Stimulated activated naive CD8-positive, alpha-beta T cell treated with anti-CD3 and anti-CD28 coated beads, Interleukin-15, Interleukin-2, amounts not matched to agents 100 ng/mL and 50 ng/mL, for 24 hours (primary cell): ENCODE measurements around the gene MSRB2.

ENCODE experiments used
- H3K27ac Mint-ChIP-seq: one replicate; pipeline ENCODE4 v1.8.0; 2021; ENCODE audit warnings: mild to moderate bottlenecking, mixed read lengths
- H3K27me3 Mint-ChIP-seq: one replicate; pipeline ENCODE4 v1.8.0; 2021; ENCODE audit warnings: mixed read lengths
- H3K36me3 Mint-ChIP-seq: one replicate; pipeline ENCODE4 v1.8.0; 2021; ENCODE audit warnings: low read depth, mixed read lengths
- H3K4me1 Mint-ChIP-seq: one replicate; pipeline ENCODE4 v1.8.0; 2021; ENCODE audit warnings: low read depth, mixed read lengths
- H3K4me3 Mint-ChIP-seq: one replicate; pipeline ENCODE4 v1.8.0; 2021; ENCODE audit warnings: mild to moderate bottlenecking, mixed read lengths
- H3K9me3 Mint-ChIP-seq: one replicate; pipeline ENCODE4 v1.8.0; 2021; ENCODE audit warnings: mixed read lengths

Gene MSRB2

GRCh38 chr10:23158370-23158769 is 63.0 kb downstream of the MSRB2 start:
- no peak overlapping the region for H3K4me3 Mint-ChIP-seq

GRCh38 chr10:23171232-23171876 is 76.0 kb downstream of the MSRB2 start:
- no peaks in the 10 kb centered on the region for H3K36me3 Mint-ChIP-seq
- peaks cover 56% of the 10 kb centered on the region for H3K27me3 Mint-ChIP-seq
- H3K27ac Mint-ChIP-seq, result no peak overlapping the region
- H3K4me3 Mint-ChIP-seq, result no peak overlapping the region
- no peaks in the 10 kb centered on the region for H3K9me3 Mint-ChIP-seq
- H3K4me1 Mint-ChIP-seq, result peaks cover 4% of the 10 kb centered on the region

More at GRCh38 chr10:23158370-23158769, 63.0 kb downstream of the MSRB2 start:
- Mint-ChIP-seq H3K36me3 (no peaks in the 10 kb centered on the region), H3K27me3 (peaks cover 36% of the 10 kb centered on the region), H3K27ac (no peak overlapping the region), H3K4me1 (peaks cover 4% of the 10 kb centered on the region), H3K9me3 (no peaks in the 10 kb centered on the region)
